GM23338 (cell line): ENCODE data around the gene DNM1L. TPM values are rescaled to one million over a fixed set of nuclear protein-coding genes. Genes with fewer than 3 reads are reported as not detected.

Source experiments
- ATAC-seq: fragments of 200-7000 bp; cut with Tn5 transposase; 3 replicates; pipeline ENCODE4 v1.9.1; 2020
- DNase-seq: peaks from one replicate; pipeline ENCODE4 v3.0.0-alpha.2; 2015; ENCODE audit warnings: low spot score
- H2AFZ ChIP-seq: fragments of 200-600 bp; sonication (generic); 2 replicates; pipeline ENCODE4 v1.8.0; 2016; ENCODE audit warnings: antibody characterized with exemption, mild to moderate bottlenecking, moderate library complexity
- H3F3A ChIP-seq: fragments of 200-600 bp; sonication (generic); replicated peaks from 2 replicates; pipeline ENCODE4 v1.8.0; 2017; ENCODE audit warnings: antibody characterized with exemption, mixed run types, low read depth
- H3K27ac ChIP-seq: fragments of 200-600 bp; sonication (generic); 2 replicates; pipeline ENCODE4 v1.6.1; 2016; ENCODE audit warnings: low read depth
- H3K27me3 ChIP-seq: fragments of 200-600 bp; sonication (generic); 2 replicates; pipeline ENCODE4 v1.8.0; 2016; ENCODE audit warnings: mild to moderate bottlenecking, mixed run types, moderate library complexity; ENCODE audit not compliant: insufficient read depth
- H3K36me3 ChIP-seq: fragments of 200-600 bp; sonication (generic); 2 replicates; pipeline ENCODE4 v1.8.0; 2016; ENCODE audit warnings: mild to moderate bottlenecking; ENCODE audit not compliant: insufficient read depth
- H3K4me1 ChIP-seq: fragments of 200-600 bp; sonication (generic); 2 replicates; pipeline ENCODE4 v1.8.0; 2016; ENCODE audit warnings: mild to moderate bottlenecking, moderate library complexity; ENCODE audit not compliant: insufficient read depth
- H3K4me2 ChIP-seq: fragments of 200-600 bp; sonication (generic); 2 replicates; pipeline ENCODE4 v1.7.1; 2017; ENCODE audit warnings: mixed run types
- H3K4me3 ChIP-seq: fragments of 200-600 bp; sonication (generic); 2 replicates; pipeline ENCODE4 v1.6.1; 2016; ENCODE audit warnings: mixed run types
- H3K79me2 ChIP-seq: fragments of 200-600 bp; sonication (generic); replicated peaks from 2 replicates; pipeline ENCODE4 v1.8.0; 2017; ENCODE audit warnings: mild to moderate bottlenecking; ENCODE audit not compliant: insufficient read depth
- H3K9me2 ChIP-seq: fragments of 200-600 bp; sonication (generic); 2 replicates; pipeline ENCODE4 v1.8.0; 2017; ENCODE audit not compliant: insufficient read depth
- H4K20me1 ChIP-seq: fragments of 200-600 bp; sonication (generic); replicated peaks from 2 replicates; pipeline ENCODE4 v1.8.0; 2017; ENCODE audit warnings: mild to moderate bottlenecking; ENCODE audit not compliant: insufficient read depth
- H3K27ac Mint-ChIP-seq: 2 replicates; pipeline ENCODE4 v1.8.0; 2020; ENCODE audit warnings: inconsistent platforms, mild to moderate bottlenecking, moderate library complexity, mixed read lengths
- H3K27me3 Mint-ChIP-seq: 3 replicates; pipeline ENCODE4 v1.8.0; 2022; ENCODE audit warnings: low read depth, mild to moderate bottlenecking, moderate library complexity, mixed read lengths, inconsistent platforms; ENCODE audit not compliant: insufficient read depth, poor library complexity
- H3K36me3 Mint-ChIP-seq: 3 replicates; pipeline ENCODE4 v1.8.0; 2021; ENCODE audit warnings: low read depth, mild to moderate bottlenecking, inconsistent platforms, moderate library complexity, mixed read lengths
- H3K4me1 Mint-ChIP-seq: 3 replicates; pipeline ENCODE4 v1.8.0; 2020; ENCODE audit warnings: mild to moderate bottlenecking, inconsistent platforms, mixed read lengths
- H3K4me3 Mint-ChIP-seq: 3 replicates; pipeline ENCODE4 v1.8.0; 2021; ENCODE audit warnings: moderate library complexity, mild to moderate bottlenecking, inconsistent platforms, mixed read lengths
- H3K9me3 Mint-ChIP-seq: 3 replicates; pipeline ENCODE4 v1.8.0; 2020; ENCODE audit warnings: moderate library complexity, mild to moderate bottlenecking, inconsistent platforms, mixed read lengths
- CREB1 ChIP-seq: fragments of 250-450 bp; sonication (Bioruptor Pico); IDR thresholded peaks from 2 replicates; pipeline ENCODE4 v1.5.0; 2020; ENCODE audit warnings: low read depth, mild to moderate bottlenecking, moderate library complexity
- EZH2 ChIP-seq: fragments of 200-600 bp; sonication (generic); IDR thresholded peaks from one replicate; pipeline ENCODE4 v1.8.0; 2017; ENCODE audit warnings: antibody characterized with exemption, mild to moderate bottlenecking, low read depth; ENCODE audit not compliant: unreplicated experiment
- EZH2phosphoT487 ChIP-seq: fragments of 200-600 bp; sonication (generic); IDR thresholded peaks from one replicate; pipeline ENCODE4 v1.8.1; 2018; ENCODE audit warnings: antibody characterized with exemption; ENCODE audit not compliant: unreplicated experiment
- JUNB ChIP-seq: IDR thresholded peaks from one replicate; pipeline ENCODE4 v1.6.1; 2016; ENCODE audit warnings: antibody characterized with exemption; ENCODE audit not compliant: unreplicated experiment
- NANOG ChIP-seq: IDR thresholded peaks from 2 replicates; pipeline ENCODE4 v1.6.1; 2016; ENCODE audit warnings: antibody characterized with exemption, borderline replicate concordance
- POLR2AphosphoS5 ChIP-seq: IDR thresholded peaks from 2 replicates; pipeline ENCODE4 v1.6.1; 2016; ENCODE audit warnings: antibody characterized with exemption, low read depth
- REST ChIP-seq: IDR thresholded peaks from one replicate; pipeline ENCODE4 v1.6.1; 2018; ENCODE audit warnings: antibody characterized with exemption; ENCODE audit not compliant: unreplicated experiment
- STAT1 ChIP-seq: IDR thresholded peaks from one replicate; pipeline ENCODE4 v1.6.1; 2016; ENCODE audit warnings: antibody characterized with exemption; ENCODE audit not compliant: unreplicated experiment
- ZNF114 ChIP-seq: fragments of 250-450 bp; sonication (Bioruptor Pico); IDR thresholded peaks from 2 replicates; pipeline ENCODE4 v1.5.0; 2020; ENCODE audit warnings: mild to moderate bottlenecking, moderate library complexity
- ZNF331 ChIP-seq: fragments of 250-450 bp; sonication (Bioruptor Pico); IDR thresholded peaks from 2 replicates; pipeline ENCODE4 v1.5.0; 2020; ENCODE audit warnings: low read depth, mild to moderate bottlenecking, moderate library complexity
- polyA plus RNA-seq: library from polyadenylated mRNA; unstranded; fragments of >200 nt; fragmentation: Nextera tagmentation; extraction: Ambion mirVana; gene quantifications from 2 replicates; pipeline ENCODE4 v1.2.1, GENCODE V29; 2016
- total RNA-seq: library from RNA; depleted of rRNA; stranded (reverse); fragments of >200 nt; shearing (Covaris generic); gene quantifications from 2 replicates; pipeline ENCODE4 v1.2.3, GENCODE V29; 2014
- TF ChIP-seq, protein P1 (sequence below), 2 experiments: fragments of 200-600 bp in 1 of 2; sonication (generic) in 1 of 2; conservative IDR thresholded peaks; 2 replicates each; pipeline versions ENCODE4 v1.5.1 to v1.6.1; 2016 to 2017; ENCODE audit warnings: antibody characterized with exemption in 2 of 2, low read depth in 2 of 2, mild to moderate bottlenecking in 2 of 2, moderate library complexity in 1 of 2
- TF ChIP-seq, protein P2 (sequence below): fragments of 250-450 bp; sonication (Bioruptor Pico); IDR thresholded peaks from 2 replicates; pipeline ENCODE4 v1.5.0; 2020; ENCODE audit warnings: mild to moderate bottlenecking, moderate library complexity
- TF ChIP-seq, protein P3 (sequence below): IDR thresholded peaks from 2 replicates; pipeline ENCODE4 v1.6.1; 2016; ENCODE audit warnings: antibody characterized with exemption

DNM1L gene
- total and polyA plus RNA-seq, 2 experiments from 2014 or later: 72.2 to 94.8 TPM

- H3K27me3 Mint-ChIP-seq: no peaks in the 10 kb centered on the region
- no peaks in the 10 kb centered on the region for H3K36me3 Mint-ChIP-seq
- H3K9me3 Mint-ChIP-seq: no peaks in the 10 kb centered on the region
- Histone ChIP-seq H3K4me1 (no peaks in the 10 kb centered on the region), H3K79me2 (no peaks in the 10 kb centered on the region), H4K20me1 (no peaks in the 10 kb centered on the region), H3K9me2 (no peaks in the 10 kb centered on the region), H3K27me3 (no peaks in the 10 kb centered on the region), H3K4me2 (no peak overlapping the region), H3F3A (no peaks in the 10 kb centered on the region), H3K36me3 (no peaks in the 10 kb centered on the region), H2AFZ (no peak overlapping the region), H3K4me3 (no peak overlapping the region), H3K27ac (no peak overlapping the region)
- DNase-seq: no peak
- ATAC-seq: no peak
- H3K4me1 Mint-ChIP-seq: peaks cover 7% of the 10 kb centered on the region
- no peak overlapping the region for H3K4me3 Mint-ChIP-seq
- TF ChIP-seq NANOG (no peak), ZNF114 (CRISPR knock-in tag) (no peak), POLR2AphosphoS5 (no peak), JUNB (no peak), EZH2 (no peak), STAT1 (no peak), CREB1 (no peak), EZH2phosphoT487 (no peak), REST (no peak), ZNF331 (CRISPR knock-in tag) (no peak)
- TF ChIP-seq, protein P1, sequence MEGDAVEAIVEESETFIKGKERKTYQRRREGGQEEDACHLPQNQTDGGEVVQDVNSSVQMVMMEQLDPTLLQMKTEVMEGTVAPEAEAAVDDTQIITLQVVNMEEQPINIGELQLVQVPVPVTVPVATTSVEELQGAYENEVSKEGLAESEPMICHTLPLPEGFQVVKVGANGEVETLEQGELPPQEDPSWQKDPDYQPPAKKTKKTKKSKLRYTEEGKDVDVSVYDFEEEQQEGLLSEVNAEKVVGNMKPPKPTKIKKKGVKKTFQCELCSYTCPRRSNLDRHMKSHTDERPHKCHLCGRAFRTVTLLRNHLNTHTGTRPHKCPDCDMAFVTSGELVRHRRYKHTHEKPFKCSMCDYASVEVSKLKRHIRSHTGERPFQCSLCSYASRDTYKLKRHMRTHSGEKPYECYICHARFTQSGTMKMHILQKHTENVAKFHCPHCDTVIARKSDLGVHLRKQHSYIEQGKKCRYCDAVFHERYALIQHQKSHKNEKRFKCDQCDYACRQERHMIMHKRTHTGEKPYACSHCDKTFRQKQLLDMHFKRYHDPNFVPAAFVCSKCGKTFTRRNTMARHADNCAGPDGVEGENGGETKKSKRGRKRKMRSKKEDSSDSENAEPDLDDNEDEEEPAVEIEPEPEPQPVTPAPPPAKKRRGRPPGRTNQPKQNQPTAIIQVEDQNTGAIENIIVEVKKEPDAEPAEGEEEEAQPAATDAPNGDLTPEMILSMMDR (conservative IDR thresholded peaks at IDR 0.05; ENCODE audit: low read depth in 2 of 2): no peak
- TF ChIP-seq, protein P2, sequence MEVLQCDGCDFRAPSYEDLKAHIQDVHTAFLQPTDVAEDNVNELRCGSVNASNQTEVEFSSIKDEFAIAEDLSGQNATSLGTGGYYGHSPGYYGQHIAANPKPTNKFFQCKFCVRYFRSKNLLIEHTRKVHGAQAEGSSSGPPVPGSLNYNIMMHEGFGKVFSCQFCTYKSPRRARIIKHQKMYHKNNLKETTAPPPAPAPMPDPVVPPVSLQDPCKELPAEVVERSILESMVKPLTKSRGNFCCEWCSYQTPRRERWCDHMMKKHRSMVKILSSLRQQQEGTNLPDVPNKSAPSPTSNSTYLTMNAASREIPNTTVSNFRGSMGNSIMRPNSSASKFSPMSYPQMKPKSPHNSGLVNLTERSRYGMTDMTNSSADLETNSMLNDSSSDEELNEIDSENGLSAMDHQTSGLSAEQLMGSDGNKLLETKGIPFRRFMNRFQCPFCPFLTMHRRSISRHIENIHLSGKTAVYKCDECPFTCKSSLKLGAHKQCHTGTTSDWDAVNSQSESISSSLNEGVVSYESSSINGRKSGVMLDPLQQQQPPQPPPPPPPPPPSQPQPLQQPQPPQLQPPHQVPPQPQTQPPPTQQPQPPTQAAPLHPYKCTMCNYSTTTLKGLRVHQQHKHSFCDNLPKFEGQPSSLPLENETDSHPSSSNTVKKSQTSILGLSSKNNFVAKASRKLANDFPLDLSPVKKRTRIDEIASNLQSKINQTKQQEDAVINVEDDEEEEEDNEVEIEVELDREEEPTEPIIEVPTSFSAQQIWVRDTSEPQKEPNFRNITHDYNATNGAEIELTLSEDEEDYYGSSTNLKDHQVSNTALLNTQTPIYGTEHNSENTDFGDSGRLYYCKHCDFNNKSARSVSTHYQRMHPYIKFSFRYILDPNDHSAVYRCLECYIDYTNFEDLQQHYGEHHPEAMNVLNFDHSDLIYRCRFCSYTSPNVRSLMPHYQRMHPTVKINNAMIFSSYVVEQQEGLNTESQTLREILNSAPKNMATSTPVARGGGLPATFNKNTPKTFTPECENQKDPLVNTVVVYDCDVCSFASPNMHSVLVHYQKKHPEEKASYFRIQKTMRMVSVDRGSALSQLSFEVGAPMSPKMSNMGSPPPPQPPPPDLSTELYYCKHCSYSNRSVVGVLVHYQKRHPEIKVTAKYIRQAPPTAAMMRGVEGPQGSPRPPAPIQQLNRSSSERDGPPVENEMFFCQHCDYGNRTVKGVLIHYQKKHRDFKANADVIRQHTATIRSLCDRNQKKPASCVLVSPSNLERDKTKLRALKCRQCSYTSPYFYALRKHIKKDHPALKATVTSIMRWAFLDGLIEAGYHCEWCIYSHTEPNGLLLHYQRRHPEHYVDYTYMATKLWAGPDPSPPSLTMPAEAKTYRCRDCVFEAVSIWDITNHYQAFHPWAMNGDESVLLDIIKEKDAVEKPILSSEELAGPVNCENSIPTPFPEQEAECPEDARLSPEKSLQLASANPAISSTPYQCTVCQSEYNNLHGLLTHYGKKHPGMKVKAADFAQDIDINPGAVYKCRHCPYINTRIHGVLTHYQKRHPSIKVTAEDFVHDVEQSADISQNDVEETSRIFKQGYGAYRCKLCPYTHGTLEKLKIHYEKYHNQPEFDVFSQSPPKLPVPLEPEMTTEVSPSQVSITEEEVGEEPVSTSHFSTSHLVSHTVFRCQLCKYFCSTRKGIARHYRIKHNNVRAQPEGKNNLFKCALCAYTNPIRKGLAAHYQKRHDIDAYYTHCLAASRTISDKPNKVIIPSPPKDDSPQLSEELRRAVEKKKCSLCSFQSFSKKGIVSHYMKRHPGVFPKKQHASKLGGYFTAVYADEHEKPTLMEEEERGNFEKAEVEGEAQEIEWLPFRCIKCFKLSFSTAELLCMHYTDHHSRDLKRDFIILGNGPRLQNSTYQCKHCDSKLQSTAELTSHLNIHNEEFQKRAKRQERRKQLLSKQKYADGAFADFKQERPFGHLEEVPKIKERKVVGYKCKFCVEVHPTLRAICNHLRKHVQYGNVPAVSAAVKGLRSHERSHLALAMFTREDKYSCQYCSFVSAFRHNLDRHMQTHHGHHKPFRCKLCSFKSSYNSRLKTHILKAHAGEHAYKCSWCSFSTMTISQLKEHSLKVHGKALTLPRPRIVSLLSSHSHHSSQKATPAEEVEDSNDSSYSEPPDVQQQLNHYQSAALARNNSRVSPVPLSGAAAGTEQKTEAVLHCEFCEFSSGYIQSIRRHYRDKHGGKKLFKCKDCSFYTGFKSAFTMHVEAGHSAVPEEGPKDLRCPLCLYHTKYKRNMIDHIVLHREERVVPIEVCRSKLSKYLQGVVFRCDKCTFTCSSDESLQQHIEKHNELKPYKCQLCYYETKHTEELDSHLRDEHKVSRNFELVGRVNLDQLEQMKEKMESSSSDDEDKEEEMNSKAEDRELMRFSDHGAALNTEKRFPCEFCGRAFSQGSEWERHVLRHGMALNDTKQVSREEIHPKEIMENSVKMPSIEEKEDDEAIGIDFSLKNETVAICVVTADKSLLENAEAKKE (CRISPR knock-in tag): no peak
- TF ChIP-seq, protein P3, sequence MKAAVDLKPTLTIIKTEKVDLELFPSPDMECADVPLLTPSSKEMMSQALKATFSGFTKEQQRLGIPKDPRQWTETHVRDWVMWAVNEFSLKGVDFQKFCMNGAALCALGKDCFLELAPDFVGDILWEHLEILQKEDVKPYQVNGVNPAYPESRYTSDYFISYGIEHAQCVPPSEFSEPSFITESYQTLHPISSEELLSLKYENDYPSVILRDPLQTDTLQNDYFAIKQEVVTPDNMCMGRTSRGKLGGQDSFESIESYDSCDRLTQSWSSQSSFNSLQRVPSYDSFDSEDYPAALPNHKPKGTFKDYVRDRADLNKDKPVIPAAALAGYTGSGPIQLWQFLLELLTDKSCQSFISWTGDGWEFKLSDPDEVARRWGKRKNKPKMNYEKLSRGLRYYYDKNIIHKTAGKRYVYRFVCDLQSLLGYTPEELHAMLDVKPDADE: no peak
- no peak overlapping the region for H3K27ac Mint-ChIP-seq
Measured at GRCh38 chr12:32770141-32770540, 91.0 kb downstream of the DNM1L start.
